ENCODE results near the gene ZFP30. TPM values are rescaled to one million over a fixed set of nuclear protein-coding genes. Genes with fewer than 3 reads are reported as not detected.

The ZFP30 gene
- total RNA-seq, 1 experiment from 2014 or later: 10.1 TPM

DNA sequence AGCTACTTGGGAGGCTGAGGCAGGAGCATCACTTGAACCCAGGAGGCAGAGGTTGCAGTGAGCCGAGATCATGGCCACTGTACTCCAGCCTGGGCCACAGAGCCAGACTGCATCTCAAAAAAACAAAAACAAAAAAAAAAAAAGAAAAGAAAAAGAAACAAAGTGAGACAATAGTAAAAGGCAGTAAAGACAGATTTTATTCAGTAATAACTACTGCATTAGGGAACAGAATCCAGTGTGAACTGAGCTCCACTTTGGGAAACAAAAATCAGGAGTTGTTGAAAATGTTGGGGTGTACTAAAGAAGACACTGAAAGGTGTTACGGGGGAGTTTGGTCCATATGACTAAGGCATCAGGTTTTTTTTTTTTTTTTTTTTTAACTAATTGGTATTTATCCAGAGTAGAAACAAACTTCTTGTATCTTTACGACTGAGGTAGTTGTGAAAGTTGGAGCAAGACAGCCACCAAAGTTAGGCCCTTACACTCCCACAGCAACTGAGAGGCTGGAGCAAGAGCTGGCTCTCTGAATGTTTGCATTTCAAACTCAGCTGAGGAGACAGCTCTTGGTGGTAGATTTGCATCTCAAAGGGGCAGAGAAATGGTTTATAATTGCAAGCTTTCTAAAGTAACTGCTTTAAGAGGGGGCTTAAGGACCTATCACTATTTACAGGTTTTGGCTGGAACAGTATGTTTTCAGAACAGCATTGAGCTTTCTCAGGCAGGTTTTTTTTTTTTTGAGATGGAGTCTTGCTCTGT, 40.1 kb upstream of the ZFP30 start:
- no peak overlapping the region for H2AK5ac ChIP-seq (ENCODE audit: insufficient read length, low read length)
- H2BK5ac ChIP-seq (ENCODE audit: insufficient read length, low read length): no peak overlapping the region
- H3K9me3 ChIP-seq (ENCODE audit: control insufficient read depth, low read depth, low read length): no peaks in the 10 kb centered on the region
- no peak overlapping the region for H3K4ac ChIP-seq (ENCODE audit: low read depth, low read length)
- H4K8ac ChIP-seq (replicated peaks; ENCODE audit: insufficient read length, low read depth, low read length): no peak overlapping the region
- H3K79me1 ChIP-seq (ENCODE audit: insufficient read depth, low read depth, low read length, poor library complexity, severe bottlenecking): no peaks in the 10 kb centered on the region
- H3K4me1 ChIP-seq (ENCODE audit: insufficient read depth, low read length): no peaks in the 10 kb centered on the region; the same call in 1 of the 2 replicates
- TF ChIP-seq, protein P1, sequence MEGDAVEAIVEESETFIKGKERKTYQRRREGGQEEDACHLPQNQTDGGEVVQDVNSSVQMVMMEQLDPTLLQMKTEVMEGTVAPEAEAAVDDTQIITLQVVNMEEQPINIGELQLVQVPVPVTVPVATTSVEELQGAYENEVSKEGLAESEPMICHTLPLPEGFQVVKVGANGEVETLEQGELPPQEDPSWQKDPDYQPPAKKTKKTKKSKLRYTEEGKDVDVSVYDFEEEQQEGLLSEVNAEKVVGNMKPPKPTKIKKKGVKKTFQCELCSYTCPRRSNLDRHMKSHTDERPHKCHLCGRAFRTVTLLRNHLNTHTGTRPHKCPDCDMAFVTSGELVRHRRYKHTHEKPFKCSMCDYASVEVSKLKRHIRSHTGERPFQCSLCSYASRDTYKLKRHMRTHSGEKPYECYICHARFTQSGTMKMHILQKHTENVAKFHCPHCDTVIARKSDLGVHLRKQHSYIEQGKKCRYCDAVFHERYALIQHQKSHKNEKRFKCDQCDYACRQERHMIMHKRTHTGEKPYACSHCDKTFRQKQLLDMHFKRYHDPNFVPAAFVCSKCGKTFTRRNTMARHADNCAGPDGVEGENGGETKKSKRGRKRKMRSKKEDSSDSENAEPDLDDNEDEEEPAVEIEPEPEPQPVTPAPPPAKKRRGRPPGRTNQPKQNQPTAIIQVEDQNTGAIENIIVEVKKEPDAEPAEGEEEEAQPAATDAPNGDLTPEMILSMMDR (conservative IDR thresholded peaks at IDR 0.05): no peak
- no peak overlapping the region for H3K9ac ChIP-seq (ENCODE audit: extremely low read depth, insufficient read length, low read length)
- H3K56ac ChIP-seq (ENCODE audit: insufficient read length, low read depth, low read length): no peak overlapping the region
- no peak overlapping the region for H2BK15ac ChIP-seq (ENCODE audit: low read depth, low read length)
- H3K27ac ChIP-seq (ENCODE audit: insufficient read length, low read depth, low read length): no peak overlapping the region
- no peak overlapping the region for H2BK20ac ChIP-seq (ENCODE audit: low read depth, low read length, poor library complexity, severe bottlenecking)
- H3K18ac ChIP-seq (ENCODE audit: insufficient read length, low read depth, low read length): no peak overlapping the region
- H3K9me3 Mint-ChIP-seq: peaks cover 3 to 6% of the 10 kb centered on the region in 2 experiments; a peak in 3 of 5 replicates
- no peaks in the 10 kb centered on the region for H4K20me1 ChIP-seq (ENCODE audit: control insufficient read depth, insufficient read depth, insufficient read length)
- H2BK120ac ChIP-seq (ENCODE audit: low read depth, low read length, poor library complexity, severe bottlenecking): no peak overlapping the region
- peaks cover 7% of the 10 kb centered on the region for H3K23me2 ChIP-seq (ENCODE audit: insufficient read length, low read depth, low read length, poor library complexity, severe bottlenecking)
- H3K14ac ChIP-seq (ENCODE audit: insufficient read depth, low read length): no peak overlapping the region
- H3K23ac ChIP-seq (ENCODE audit: insufficient read length, low read depth, low read length): no peak overlapping the region
- H4K91ac ChIP-seq (ENCODE audit: insufficient read length, low read depth, low read length): no peak overlapping the region
- peaks cover 18 to 29% of the 10 kb centered on the region in 2 experiments for H3K4me1 Mint-ChIP-seq
- H3K36me3 Mint-ChIP-seq (ENCODE audit: insufficient read depth in 1 of 3, low read depth in 3 of 3): peaks cover 31 to 39% (median 38%) of the 10 kb centered on the region in 3 experiments
- H2BK12ac ChIP-seq (ENCODE audit: insufficient read length, low read depth, low read length): no peak overlapping the region
- peak; percentile 49 for DNase-seq
- H3K27ac Mint-ChIP-seq: peak overlapping the region in 2 of 3 experiments; percentile 66 to 76; a peak in 3 of 7 replicates
- peaks cover 53% of the 10 kb centered on the region for H3K27me3 Mint-ChIP-seq (ENCODE audit: low read depth)
- no peak overlapping the region for H4K5ac ChIP-seq (ENCODE audit: insufficient read length, low read depth, low read length)
- H3K79me2 ChIP-seq (ENCODE audit: insufficient read depth, low read length): no peaks in the 10 kb centered on the region
- no peak overlapping the region; a peak in 2 of 5 replicates for H3K4me3 Mint-ChIP-seq
- H2AFZ ChIP-seq (ENCODE audit: low read length): no peak overlapping the region
- peaks cover 11% of the 10 kb centered on the region; the same call in 1 of the 2 replicates for H3K27me3 ChIP-seq (ENCODE audit: insufficient read depth, low read length)
- no peak overlapping the region for H3K4me2 ChIP-seq (ENCODE audit: insufficient read depth, insufficient read length, low read length)
- WGBS (ENCODE audit: extremely low coverage, insufficient read length, low lambda C conversion rate): no CpG with 5 or more reads among the region's 3 CpGs
- no peak overlapping the region for H3T11ph ChIP-seq (ENCODE audit: low read length)

Measured in H9 (cell line).